ENCODE measurements around the gene CC2D1B.

DNA sequence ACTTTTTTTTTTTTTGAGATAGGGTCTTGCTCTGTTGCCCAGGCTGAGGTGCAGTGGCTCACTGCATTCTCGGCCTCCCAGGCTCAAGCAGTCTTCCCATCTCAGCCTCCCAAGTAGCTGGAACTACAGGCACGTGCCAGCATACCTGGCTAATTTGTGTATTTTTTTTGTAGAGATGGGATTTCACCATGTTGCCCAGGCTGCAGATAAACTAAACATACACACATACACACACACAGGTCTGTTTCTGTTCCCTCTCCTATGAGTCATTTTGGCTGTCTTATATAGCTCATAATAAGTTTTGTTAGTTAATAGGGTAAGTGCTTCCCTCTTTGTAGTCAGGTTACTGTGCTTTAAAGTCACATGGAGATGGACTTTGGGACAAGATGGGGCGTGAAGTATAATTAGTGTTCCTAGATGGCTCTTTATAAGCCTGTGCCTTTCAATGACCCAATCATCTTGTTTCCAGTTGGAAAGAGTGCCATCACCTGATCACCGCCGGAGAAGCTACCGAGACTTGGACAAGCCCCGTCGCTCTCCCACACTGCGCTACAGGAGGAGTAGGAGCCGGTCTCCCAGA, 47.5 kb upstream of the CC2D1B start:
- TF ChIP-seq POLR2A (IDR thresholded peaks at IDR 0.05): no peak
- TF ChIP-seq, protein P1, sequence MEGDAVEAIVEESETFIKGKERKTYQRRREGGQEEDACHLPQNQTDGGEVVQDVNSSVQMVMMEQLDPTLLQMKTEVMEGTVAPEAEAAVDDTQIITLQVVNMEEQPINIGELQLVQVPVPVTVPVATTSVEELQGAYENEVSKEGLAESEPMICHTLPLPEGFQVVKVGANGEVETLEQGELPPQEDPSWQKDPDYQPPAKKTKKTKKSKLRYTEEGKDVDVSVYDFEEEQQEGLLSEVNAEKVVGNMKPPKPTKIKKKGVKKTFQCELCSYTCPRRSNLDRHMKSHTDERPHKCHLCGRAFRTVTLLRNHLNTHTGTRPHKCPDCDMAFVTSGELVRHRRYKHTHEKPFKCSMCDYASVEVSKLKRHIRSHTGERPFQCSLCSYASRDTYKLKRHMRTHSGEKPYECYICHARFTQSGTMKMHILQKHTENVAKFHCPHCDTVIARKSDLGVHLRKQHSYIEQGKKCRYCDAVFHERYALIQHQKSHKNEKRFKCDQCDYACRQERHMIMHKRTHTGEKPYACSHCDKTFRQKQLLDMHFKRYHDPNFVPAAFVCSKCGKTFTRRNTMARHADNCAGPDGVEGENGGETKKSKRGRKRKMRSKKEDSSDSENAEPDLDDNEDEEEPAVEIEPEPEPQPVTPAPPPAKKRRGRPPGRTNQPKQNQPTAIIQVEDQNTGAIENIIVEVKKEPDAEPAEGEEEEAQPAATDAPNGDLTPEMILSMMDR (IDR thresholded peaks at IDR 0.05): no peak

Data from vagina (tissue), 2 donors.